Stimulated activated CD4-positive, alpha-beta T cell treated with anti-CD3 and anti-CD28 coated beads, Interleukin-1b, Interleukin-23, amount 100 ng/mL, for 48 hours (primary cell): ENCODE results near the gene COL18A1.

Experiments used
- DNase-seq: peaks from one replicate; pipeline ENCODE4 v3.0.0-alpha.2; 2020

Gene COL18A1

GRCh38 chr21:45403133-45403824 is 1.7 kb upstream of the COL18A1 start:
- DNase-seq, result no peak

- no peak for DNase-seq
Observed at GRCh38 chr21:45403825-45404729, 888 bp upstream of the COL18A1 start.

- DNase-seq, result no peak
Observed at GRCh38 chr21:45405271-45405818, 380 bp downstream of the COL18A1 start.

- DNase-seq, result peak; percentile 16
Observed at GRCh38 chr21:45405819-45406762, 1.1 kb downstream of the COL18A1 start.

- DNase-seq, result no peak
Observed at GRCh38 chr21:45406801-45407628, 2.0 kb downstream of the COL18A1 start.

GRCh38 chr21:45407629-45408247 is 2.8 kb downstream of the COL18A1 start:
- no peak for DNase-seq

GRCh38 chr21:45408271-45408791 is 3.4 kb downstream of the COL18A1 start:
- DNase-seq, result no peak

GRCh38 chr21:45408801-45409261 is 3.9 kb downstream of the COL18A1 start:
- no peak for DNase-seq

GRCh38 chr21:45409466-45410150 is 4.6 kb downstream of the COL18A1 start:
- no peak for DNase-seq

GRCh38 chr21:45410151-45410864 is 5.3 kb downstream of the COL18A1 start:
- DNase-seq, result no peak

GRCh38 chr21:45410865-45411809 is 6.2 kb downstream of the COL18A1 start:
- DNase-seq, result no peak

GRCh38 chr21:45411810-45412206 is 6.8 kb downstream of the COL18A1 start:
- no peak for DNase-seq

- DNase-seq, result no peak
Observed at GRCh38 chr21:45412491-45412890, 7.5 kb downstream of the COL18A1 start.

- DNase-seq, result no peak
Observed at GRCh38 chr21:45412909-45413611, 8.1 kb downstream of the COL18A1 start.

- no peak for DNase-seq
Observed at GRCh38 chr21:45413922-45414321, 9.0 kb downstream of the COL18A1 start.

GRCh38 chr21:45414396-45415187 is 9.6 kb downstream of the COL18A1 start:
- DNase-seq, result no peak
